DND-41 (cell line): Measurements from ENCODE around the gene ZNF585A.

Experiments
- EZH2 ChIP-seq: IDR thresholded peaks from 3 replicates; pipeline ENCODE4 v1.6.1; 2012; ENCODE audit warnings: borderline replicate concordance, low read depth, mild to moderate bottlenecking, moderate library complexity, low read length, inconsistent platforms; ENCODE audit not compliant: severe bottlenecking
- TF ChIP-seq, protein P1 (sequence below): IDR thresholded peaks from 2 replicates; pipeline ENCODE4 v1.5.1; 2012; ENCODE audit warnings: borderline replicate concordance, low read length, moderate library complexity, mild to moderate bottlenecking; ENCODE audit not compliant: poor library complexity, severe bottlenecking; ENCODE audit errors: extremely low read depth

DNA sequence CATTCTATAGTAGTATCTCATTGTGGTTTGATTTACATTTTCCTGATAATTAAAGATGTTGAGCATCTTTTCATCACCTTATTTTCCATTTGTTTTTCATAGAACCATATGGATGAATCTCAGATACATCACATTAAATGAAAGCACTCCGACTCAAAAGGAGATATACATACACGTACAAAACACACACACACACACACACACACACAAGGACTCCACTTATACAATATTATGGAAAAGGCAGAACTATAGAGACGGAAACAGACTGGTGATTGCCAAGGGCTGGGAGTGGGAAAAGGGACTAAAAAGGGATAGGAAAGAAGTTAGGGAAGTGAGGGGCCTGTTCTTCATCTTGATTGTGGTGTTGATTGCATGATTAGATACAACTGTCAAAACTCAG, 24.3 kb downstream of the ZNF585A start:
- TF ChIP-seq, protein P1, sequence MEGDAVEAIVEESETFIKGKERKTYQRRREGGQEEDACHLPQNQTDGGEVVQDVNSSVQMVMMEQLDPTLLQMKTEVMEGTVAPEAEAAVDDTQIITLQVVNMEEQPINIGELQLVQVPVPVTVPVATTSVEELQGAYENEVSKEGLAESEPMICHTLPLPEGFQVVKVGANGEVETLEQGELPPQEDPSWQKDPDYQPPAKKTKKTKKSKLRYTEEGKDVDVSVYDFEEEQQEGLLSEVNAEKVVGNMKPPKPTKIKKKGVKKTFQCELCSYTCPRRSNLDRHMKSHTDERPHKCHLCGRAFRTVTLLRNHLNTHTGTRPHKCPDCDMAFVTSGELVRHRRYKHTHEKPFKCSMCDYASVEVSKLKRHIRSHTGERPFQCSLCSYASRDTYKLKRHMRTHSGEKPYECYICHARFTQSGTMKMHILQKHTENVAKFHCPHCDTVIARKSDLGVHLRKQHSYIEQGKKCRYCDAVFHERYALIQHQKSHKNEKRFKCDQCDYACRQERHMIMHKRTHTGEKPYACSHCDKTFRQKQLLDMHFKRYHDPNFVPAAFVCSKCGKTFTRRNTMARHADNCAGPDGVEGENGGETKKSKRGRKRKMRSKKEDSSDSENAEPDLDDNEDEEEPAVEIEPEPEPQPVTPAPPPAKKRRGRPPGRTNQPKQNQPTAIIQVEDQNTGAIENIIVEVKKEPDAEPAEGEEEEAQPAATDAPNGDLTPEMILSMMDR = no peak
- no peak for TF ChIP-seq EZH2
